Fibroblast of peridontal ligament (primary cell): ENCODE measurements around the gene TMEM184C.

Experiments
- DNase-seq: peaks from one replicate; pipeline ENCODE4 v3.0.0-alpha.2; 2010; ENCODE audit errors: extremely low read depth

Gene TMEM184C

DNA sequence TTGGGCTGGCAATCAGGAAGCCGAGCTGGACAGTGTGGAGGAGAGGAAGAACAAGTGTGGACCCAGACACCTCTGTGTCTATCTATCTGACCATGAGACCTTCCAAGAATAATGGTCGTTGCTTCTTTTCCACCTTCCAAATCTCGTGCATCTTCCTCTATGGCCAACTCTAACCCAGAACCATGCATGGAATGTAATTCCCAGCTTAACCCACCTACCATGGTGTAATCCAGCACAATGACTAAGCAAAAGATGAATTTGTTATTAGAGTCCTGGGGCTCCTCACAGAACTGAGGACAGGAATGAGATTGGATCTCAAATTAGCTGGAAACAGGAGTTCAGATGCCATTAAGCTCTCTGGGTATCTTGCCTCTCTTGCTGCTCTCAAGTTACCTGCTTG is 17.4 kb upstream of the TMEM184C start:
- DNase-seq, result peak; percentile 48

- no peak for DNase-seq
Measured at GRCh38 chr4:147605499-147605898, 11.7 kb upstream of the TMEM184C start.

GRCh38 chr4:147607471-147607870 is 9.7 kb upstream of the TMEM184C start:
- no peak for DNase-seq

DNA sequence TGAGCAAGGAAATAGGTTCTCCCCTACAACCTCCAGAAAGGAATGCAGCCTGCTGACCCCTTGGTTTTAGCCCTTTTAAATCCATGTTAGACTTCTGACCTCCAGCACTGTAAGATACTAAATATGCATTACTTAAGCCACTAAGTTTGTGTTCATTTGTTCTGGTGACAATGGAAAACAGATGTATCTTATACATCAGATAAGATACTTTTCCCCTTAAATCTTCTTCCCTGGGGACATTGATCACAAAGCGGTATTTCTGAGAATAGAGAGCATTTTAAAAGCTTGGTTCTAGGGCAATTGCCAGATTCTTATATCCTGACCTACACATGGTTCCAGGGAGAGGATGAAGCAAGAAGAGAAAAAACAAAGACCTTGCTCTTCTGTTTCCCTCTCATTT is 6.5 kb upstream of the TMEM184C start:
- DNase-seq, result peak; percentile 72

DNA sequence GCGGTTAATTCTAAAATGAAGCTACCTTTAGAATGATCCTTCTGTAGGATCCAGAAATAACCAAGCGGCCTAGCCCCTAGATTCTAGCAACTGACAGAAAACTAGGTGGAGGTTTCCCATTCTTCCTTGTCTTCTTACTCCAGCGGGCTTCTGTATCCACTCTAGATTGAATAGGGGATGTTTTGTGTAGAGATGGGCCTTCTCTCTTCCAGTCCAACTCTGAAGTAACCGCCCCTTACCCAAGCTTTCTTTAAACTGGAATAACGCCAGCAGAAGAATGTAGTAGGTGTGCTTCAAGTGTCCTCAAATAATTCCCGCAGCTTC is 386 bp upstream of the TMEM184C start:
- no peak for DNase-seq

- no peak for DNase-seq
Measured at GRCh38 chr4:147617841-147618691, 869 bp downstream of the TMEM184C start.

DNA sequence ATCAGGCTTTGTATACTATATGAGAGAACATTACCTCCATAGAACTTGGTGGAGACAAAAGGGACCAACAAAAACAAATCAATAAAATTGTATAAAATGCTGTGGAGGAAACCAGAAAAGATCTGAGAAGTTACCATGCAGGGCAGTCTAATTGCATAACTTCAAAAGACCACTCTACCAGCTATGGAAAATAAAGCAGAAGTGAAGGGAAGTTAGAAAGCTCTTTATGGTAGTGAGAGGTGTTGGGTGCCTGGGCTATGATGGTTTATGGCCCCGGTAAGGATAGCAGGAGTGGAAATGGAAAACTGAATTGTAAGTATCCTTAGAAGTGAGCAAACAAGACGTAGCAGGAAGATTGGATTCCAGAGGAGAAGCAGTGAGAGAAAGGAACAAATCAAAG is 3.1 kb downstream of the TMEM184C start:
- DNase-seq, result no peak

GRCh38 chr4:147625733-147626132 is 8.5 kb downstream of the TMEM184C start:
- DNase-seq, result no peak

- no peak for DNase-seq
Measured at GRCh38 chr4:147626903-147627302, 9.7 kb downstream of the TMEM184C start.

DNA sequence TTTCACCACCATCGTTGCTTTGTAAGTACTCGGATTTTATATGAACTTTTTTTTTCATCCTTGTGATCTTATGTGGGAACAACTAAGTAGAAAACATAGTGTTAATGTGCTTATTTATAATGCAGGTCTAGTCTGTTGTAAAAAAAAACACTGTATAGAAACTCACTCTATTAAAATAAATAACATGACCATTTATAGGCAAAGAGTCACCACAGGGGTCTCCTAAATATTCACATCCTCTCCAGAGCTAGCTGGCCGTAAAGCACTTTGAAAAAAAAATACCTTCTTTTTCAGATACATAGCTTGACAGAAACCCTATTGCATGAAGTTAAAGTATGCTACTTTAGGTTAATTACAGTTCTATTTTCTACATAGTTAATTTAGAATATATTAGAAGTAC is 11.2 kb downstream of the TMEM184C start:
- DNase-seq, result no peak

- no peak for DNase-seq
Measured at GRCh38 chr4:147629783-147630730, 12.9 kb downstream of the TMEM184C start.

- DNase-seq, result peak; percentile 36
Measured at GRCh38 chr4:147633113-147633512, 15.9 kb downstream of the TMEM184C start.

GRCh38 chr4:147633643-147634042 is 16.4 kb downstream of the TMEM184C start:
- DNase-seq, result no peak

DNA sequence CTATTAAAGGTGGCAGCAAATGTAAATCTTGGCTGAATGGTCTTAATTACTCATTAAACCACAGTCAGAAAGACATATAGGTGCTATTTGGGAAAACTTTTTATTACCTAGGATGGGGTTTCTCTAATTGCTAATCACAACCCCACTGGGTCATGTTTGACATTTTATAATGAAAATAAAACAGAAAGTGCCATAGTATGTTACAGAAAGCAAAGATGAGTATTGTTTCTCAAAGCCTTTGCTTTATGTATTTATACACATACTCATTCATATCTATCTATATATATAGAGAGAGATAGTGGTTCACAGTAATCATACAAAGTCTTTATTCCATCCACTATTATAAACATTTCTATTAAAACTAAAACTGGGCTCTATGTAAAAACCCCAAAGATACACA is 18.2 kb downstream of the TMEM184C start:
- DNase-seq, result no peak

DNA sequence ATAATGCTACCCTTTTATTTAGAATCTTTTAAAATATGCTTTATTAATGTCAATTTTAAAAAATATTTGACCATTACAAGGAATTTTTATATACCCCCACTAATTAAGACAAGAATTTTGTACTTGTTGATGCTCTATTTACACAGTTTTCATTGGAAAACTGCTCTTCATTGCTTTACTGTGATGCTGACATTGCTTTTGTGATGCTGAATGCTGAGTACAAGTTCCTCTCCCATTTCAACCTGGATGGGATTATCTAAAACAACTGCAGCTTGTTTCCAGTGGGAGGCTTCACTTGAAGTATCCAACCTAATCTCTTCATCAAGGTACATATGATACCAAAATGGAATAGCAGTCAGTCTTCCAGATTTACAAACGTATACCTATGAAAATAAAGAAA is 21.2 kb downstream of the TMEM184C start:
- DNase-seq, result no peak

DNA sequence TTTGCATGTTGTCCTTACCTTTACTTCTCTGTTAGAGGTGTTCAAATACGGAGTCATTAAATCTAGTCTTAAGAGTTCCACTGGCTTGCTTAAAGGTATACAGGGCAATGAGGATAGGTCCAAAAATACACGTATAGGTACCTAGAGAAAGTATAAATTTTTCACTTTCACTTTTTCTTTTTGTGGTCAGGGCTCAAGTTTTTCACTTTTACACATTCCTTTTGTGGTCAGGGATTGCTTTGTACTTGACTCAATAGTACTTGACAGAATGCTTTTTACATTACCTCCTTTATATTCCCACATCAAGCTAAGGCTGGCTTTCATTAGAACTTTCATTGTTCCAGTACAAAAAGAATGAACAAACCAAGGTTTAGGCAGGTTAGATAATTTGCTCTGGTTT is 21.7 kb downstream of the TMEM184C start:
- peak; percentile 33 for DNase-seq

- peak; percentile 27 for DNase-seq
Measured at GRCh38 chr4:147639388-147639787, 22.2 kb downstream of the TMEM184C start.

GRCh38 chr4:147640331-147640730 is 23.1 kb downstream of the TMEM184C start:
- DNase-seq, result peak; percentile 35

GRCh38 chr4:147643616-147644015 is 26.4 kb downstream of the TMEM184C start:
- DNase-seq, result no peak

- DNase-seq, result no peak
Measured at GRCh38 chr4:147644471-147644870, 27.3 kb downstream of the TMEM184C start.

- no peak for DNase-seq
Measured at GRCh38 chr4:147645099-147645498, 27.9 kb downstream of the TMEM184C start.

DNA sequence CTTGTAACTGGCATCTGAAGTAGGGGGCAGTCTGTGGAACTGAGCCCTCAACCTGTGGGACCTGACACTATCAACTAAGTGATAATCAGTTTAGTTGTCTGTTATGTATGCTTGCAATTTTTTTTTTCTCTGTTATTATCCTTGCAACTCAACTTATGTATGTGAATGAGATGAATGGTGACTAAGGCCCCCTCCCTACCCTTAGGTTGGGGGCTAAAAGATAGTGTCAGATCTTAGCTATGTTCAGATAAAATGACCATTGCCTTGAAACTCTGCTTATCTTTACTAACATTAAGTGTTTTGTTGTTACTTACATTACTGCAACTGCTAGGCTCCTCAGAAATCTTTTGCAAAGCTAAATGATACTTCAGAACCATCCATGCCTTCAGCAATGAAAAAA is 31.5 kb downstream of the TMEM184C start:
- DNase-seq, result no peak

GRCh38 chr4:147651563-147651962 is 34.4 kb downstream of the TMEM184C start:
- peak; percentile 13 for DNase-seq
